IPS DF 6.9 (cell line): ENCODE measurements around the gene FZD10.

Experiments
- DNase-seq: peaks from one replicate; pipeline ENCODE4 v3.0.0-alpha.2; 2013; ENCODE audit warnings: low read depth, low spot score
- H3K27ac ChIP-seq: one replicate; pipeline ENCODE4 v1.5.1; 2013; ENCODE audit warnings: low read length, control low read depth
- H3K27me3 ChIP-seq: 2 replicates; pipeline ENCODE4 v1.6.1; 2013; ENCODE audit warnings: mild to moderate bottlenecking, low read length; ENCODE audit not compliant: control insufficient read depth, insufficient read depth
- H3K36me3 ChIP-seq: 2 replicates; pipeline ENCODE4 v1.6.1; 2013; ENCODE audit warnings: low read length; ENCODE audit not compliant: control insufficient read depth, insufficient read depth
- H3K4me1 ChIP-seq: 2 replicates; pipeline ENCODE4 v1.6.1; 2013; ENCODE audit warnings: low read length; ENCODE audit not compliant: control insufficient read depth, insufficient read depth
- H3K4me3 ChIP-seq: 2 replicates; pipeline ENCODE4 v1.5.1; 2013; ENCODE audit warnings: mild to moderate bottlenecking, low read length
- H3K9me3 ChIP-seq: 2 replicates; pipeline ENCODE4 v1.6.1; 2013; ENCODE audit warnings: low read length, inconsistent platforms; ENCODE audit not compliant: control insufficient read depth, insufficient read depth
- WGBS: extraction: QIAGEN DNeasy Blood & Tissue Kit; methylation state at CpG from one replicate; pipeline ENCODE4 v1.1.7; 2013; ENCODE audit warnings: mixed read lengths, missing lambda C conversion rate; ENCODE audit not compliant: insufficient read length, insufficient coverage; 5-methylcytosine and 5-hydroxymethylcytosine counted together

Gene FZD10

DNA sequence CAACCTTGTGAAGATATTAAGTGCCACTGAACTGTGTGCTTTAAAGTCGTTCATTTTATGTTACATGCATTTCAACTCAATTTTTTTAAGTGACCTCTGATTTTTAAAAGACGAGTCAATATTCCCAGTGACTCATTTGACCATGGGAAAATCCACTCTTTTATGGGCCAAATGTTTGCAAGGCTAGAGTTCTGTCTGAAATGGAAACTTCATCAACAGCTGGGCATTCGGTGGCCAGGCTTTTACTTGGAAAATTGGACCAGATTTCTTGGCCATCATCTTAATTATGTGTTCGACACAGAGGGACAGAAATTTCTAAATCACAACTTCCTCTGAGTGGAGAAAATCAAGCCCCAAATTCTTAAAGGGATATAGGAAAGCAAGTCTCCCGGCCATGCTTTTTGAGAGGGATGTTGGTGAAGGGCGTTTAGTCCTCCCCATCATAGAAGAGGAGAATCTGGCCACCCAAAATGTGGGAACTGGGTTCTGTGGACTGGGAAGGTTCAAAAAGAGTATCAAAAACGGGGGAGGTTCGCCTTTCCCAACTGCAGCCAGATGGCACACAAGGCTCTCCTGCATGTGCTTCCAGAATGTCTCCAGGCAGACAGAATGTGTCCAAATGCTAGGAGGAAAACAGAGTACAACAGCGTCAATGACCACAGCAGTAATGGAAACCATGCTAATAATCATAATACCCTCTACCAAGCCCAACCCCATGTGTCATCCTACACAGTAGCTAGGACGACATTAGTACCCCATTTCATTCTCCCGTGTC lies 40.9 kb upstream of the FZD10 start:
- no peaks in the 10 kb centered on the region for H3K4me1 ChIP-seq
- no peak for DNase-seq
- no peaks in the 10 kb centered on the region for H3K27me3 ChIP-seq
- peaks cover 36% of the 10 kb centered on the region for H3K9me3 ChIP-seq
- H3K36me3 ChIP-seq: no peaks in the 10 kb centered on the region
- no CpG with 5 or more reads among the region's 11 CpGs for WGBS
- no peak overlapping the region for H3K27ac ChIP-seq
- no peak overlapping the region for H3K4me3 ChIP-seq

DNA sequence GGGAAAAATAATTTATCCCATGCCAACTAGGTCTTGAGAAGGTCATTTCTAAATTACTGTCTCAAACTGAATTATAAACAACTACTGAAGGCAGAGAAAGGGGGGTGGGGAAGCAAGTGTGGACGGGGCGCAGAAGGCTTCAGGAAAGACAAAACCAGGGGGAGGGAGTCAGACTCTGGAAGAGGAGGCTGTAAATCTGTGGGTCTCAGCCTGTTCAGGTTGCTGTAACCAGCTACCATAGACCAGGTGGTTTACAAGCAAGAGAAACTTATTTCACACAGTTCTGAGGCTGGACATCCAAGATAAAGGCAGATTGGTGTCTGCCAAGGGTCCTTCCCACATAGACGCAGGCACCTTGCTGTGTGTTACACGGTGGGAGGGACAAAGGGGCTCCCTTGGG lies 39.9 kb upstream of the FZD10 start:
- H3K36me3 ChIP-seq: no peaks in the 10 kb centered on the region
- no peak overlapping the region for H3K27ac ChIP-seq
- no peak for DNase-seq
- no CpG with 5 or more reads among the region's 4 CpGs for WGBS
- peaks cover 41% of the 10 kb centered on the region for H3K9me3 ChIP-seq
- no peak overlapping the region for H3K4me3 ChIP-seq
- H3K27me3 ChIP-seq: no peaks in the 10 kb centered on the region
- H3K4me1 ChIP-seq: no peaks in the 10 kb centered on the region

DNA sequence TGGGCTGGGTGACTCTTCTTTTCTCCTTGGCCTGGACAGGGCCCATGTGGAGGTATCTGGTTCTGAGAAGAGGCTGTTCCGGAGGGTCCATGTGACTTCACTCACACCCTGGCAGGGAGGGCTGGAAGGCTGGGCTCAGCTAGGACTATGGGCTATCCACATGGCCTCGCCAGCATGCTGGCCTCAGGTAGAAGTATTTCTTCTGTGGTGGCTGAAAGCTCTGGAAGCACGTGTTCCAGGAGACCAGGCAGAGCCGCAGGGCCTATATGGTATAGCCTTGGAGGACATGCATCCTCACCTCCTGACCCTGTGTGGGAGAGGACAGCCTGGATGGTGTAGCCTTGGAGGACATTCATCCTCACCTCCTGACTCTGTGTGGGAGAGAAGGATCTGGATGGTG lies 38.2 kb upstream of the FZD10 start:
- no peaks in the 10 kb centered on the region for H3K27me3 ChIP-seq
- H3K27ac ChIP-seq: no peak overlapping the region
- H3K36me3 ChIP-seq: no peaks in the 10 kb centered on the region
- no peaks in the 10 kb centered on the region for H3K4me1 ChIP-seq
- WGBS: no CpG with 5 or more reads among the region's 4 CpGs
- H3K4me3 ChIP-seq: no peak overlapping the region
- peaks cover 51% of the 10 kb centered on the region for H3K9me3 ChIP-seq
- no peak for DNase-seq

DNA sequence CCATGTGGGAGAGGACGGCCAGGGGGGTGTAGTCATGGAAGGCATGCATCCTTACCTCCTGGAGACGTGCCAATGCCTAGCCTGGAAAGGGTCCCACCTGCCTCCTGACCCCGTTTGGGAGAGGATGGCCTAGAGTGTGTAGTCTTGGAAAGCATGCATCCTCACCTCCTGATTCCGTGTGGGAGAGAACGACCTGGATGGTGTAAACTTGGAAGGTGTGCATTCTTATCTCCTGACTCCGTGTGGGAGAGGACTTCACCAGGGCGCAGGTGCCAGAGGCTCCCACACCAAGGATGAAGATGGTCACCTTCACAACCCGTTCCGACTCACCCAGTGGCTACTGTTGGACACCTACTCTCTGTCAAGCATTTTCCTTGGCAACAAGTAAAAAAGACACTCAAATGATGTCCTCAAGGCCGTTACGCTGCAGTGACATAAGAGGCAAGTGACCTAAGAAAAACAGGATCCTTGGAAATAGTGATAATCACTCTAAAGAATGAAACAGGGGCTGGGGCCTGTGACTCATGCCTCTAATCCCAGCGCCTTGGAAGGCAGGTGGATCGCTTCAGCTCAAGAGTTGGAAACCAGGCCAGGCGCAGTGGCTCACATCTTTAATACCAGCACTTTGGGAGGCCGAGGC lies 37.5 kb upstream of the FZD10 start:
- H3K4me1 ChIP-seq: no peaks in the 10 kb centered on the region
- no peak for DNase-seq
- H3K9me3 ChIP-seq: peaks cover 53% of the 10 kb centered on the region
- H3K4me3 ChIP-seq: no peak overlapping the region
- H3K27me3 ChIP-seq: no peaks in the 10 kb centered on the region
- H3K36me3 ChIP-seq: no peaks in the 10 kb centered on the region
- H3K27ac ChIP-seq: no peak overlapping the region
- no CpG with 5 or more reads among the region's 15 CpGs for WGBS

DNA sequence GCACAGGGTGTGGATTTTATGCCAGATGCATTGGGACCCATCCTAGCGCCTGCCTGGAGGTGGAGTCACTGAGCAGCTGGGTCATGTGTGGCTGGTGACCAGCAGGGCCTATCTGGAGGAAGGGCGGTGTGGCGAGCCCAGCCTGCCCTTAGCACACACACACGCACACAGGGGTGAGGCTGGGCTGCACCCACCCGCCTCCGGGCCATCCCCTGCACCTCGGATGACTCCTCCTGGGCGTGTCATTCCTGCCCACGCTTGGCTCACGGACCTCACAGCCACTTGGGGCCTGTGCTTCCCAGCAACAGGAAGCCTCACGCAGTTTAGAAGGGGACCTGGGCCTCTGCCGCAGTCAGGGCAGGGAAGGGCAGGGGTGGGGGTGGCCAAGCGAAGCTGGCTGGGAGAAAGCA lies 36.2 kb upstream of the FZD10 start:
- peaks cover 47% of the 10 kb centered on the region for H3K9me3 ChIP-seq
- H3K4me3 ChIP-seq: no peak overlapping the region
- H3K36me3 ChIP-seq: no peaks in the 10 kb centered on the region
- H3K4me1 ChIP-seq: no peaks in the 10 kb centered on the region
- no peak for DNase-seq
- WGBS: no CpG with 5 or more reads among the region's 13 CpGs
- no peaks in the 10 kb centered on the region for H3K27me3 ChIP-seq
- H3K27ac ChIP-seq: no peak overlapping the region

DNA sequence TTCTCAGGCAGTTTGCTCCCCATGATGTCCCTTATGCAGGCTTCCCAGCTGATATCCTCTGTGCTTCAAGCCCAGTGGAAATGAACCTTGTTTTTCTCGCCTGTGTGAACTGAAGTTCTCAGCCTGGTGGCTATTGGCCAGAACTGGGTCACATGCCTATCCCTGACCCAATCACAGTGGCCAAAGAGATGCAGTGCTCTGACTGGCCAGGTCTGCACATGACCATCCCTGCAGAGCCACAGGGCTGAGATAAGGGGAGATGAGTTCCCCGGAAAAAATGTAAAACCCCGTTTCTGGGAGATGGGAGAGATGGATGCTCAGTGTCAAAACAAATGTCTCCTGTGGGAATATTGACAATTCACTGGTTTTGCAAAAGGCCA lies 34.7 kb upstream of the FZD10 start:
- H3K9me3 ChIP-seq: peaks cover 47% of the 10 kb centered on the region
- H3K27ac ChIP-seq: no peak overlapping the region
- no peak overlapping the region for H3K4me3 ChIP-seq
- no peaks in the 10 kb centered on the region for H3K36me3 ChIP-seq
- no peaks in the 10 kb centered on the region for H3K27me3 ChIP-seq
- no peak for DNase-seq
- H3K4me1 ChIP-seq: no peaks in the 10 kb centered on the region
- WGBS: no CpG with 5 or more reads among the region's 3 CpGs

DNA sequence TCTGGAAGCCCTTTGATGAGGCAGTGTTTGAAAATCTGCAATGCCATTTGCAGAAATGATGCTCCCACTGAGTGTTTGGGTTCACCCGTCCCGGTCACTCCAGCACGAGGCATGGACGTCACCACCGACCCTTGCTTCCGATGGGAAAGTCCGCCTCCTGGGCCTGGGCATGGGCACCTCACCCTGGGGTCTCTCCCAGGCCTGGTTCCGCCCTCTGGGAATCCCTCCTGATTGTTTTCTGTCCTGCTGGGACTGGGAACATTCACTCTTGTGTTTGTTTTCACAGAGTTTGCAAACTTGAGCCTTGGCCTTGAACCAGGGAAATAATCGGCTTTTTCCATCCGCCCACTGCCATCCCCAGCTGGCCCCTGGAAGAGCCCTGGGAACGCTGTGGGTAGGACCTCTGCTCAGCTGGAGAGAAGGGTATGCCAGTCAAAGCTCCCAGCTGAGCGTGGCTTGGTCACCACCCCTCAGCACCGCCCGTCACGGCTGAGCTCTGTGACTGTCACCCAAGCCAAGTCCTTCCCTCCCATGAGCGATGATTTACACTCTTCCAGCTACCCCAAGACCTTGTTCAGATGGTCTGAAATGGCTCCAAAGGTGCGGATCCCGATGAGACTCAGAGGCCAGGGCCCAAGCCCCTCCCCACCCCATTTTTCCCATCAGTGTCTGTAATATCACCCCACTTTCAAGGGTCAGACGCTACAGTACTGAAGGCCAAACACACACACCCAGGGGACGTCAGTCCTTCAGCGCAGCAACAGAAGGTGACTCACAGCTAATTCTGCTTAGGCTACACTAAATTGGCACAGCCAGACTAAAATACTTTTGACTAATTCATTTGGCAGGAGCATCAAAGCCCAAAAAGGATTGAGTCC lies 34.1 kb upstream of the FZD10 start:
- Histone ChIP-seq H3K9me3 (peaks cover 50% of the 10 kb centered on the region), H3K4me3 (no peak overlapping the region), H3K36me3 (no peaks in the 10 kb centered on the region), H3K27me3 (no peaks in the 10 kb centered on the region), H3K27ac (no peak overlapping the region), H3K4me1 (no peaks in the 10 kb centered on the region)
- WGBS: no CpG with 5 or more reads among the region's 21 CpGs
- DNase-seq: no peak

DNA sequence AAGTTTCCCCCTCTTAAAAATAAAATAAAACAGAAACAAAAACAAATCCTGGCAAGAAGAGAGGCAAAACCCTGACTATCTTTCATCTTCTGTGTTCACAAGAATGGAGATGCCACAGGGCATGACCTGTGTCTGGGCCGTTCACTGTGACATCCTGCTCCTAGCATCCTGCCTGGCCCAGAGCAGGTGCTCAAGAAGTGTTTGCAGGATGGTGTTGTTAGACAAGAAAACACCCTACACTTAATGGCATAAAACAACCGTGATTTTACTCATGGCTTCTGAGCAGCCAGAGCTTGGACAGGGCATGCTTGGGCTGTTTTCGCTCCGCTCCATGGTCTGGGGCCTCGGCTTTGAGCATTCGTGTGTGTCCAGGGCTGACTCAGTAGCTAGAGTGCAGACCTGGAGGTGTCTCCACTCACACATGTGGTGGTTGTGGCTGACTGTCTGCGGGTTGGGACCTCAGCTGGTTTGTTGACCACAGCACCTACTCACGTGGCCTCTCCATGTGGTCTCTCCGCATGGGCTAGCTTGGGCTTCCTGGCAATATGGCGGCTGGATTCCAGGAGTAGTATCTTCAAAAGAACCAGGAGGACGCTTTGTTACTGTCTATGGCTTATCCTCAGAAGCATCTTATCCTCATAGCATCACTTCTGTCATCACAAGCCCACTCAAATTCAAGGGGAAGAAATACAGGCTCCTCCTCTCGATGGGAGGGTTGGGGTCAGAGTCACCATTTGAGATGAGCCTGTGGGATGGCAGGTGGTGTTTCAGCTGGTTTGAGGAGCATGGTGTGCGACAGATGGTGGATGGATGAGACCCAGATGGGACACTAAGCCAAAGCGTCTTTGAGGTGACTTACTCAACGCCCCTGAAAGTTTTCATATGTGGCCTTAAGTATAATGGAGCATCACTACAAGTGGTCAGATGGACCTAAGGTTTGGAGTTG lies 33.2 kb upstream of the FZD10 start:
- Histone ChIP-seq H3K27me3 (no peaks in the 10 kb centered on the region), H3K4me3 (no peak overlapping the region), H3K4me1 (no peaks in the 10 kb centered on the region), H3K9me3 (peaks cover 53% of the 10 kb centered on the region), H3K27ac (no peak overlapping the region), H3K36me3 (no peaks in the 10 kb centered on the region)
- no peak for DNase-seq
- no CpG with 5 or more reads among the region's 15 CpGs for WGBS

DNA sequence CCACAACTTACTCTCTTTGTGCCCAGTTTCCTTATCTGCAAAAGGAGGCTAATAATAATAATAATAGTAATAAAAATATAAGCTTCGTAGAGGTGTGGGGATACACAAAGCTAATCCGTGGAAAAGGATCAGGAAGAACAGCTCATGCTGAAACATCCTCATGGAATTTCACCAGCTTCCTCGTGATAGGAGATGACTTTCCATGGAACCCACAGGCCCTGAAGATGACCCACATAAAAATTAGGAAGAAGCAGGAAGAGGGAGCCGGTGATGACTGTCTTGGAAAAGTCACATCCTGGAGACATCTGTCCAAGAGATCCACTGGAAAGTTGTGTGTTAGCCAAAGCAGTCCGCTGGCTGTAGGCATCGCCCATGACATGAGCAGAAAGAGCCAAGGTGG lies 31.9 kb upstream of the FZD10 start:
- WGBS: no CpG with 5 or more reads among the region's 6 CpGs
- H3K9me3 ChIP-seq: peaks cover 51% of the 10 kb centered on the region
- H3K36me3 ChIP-seq: no peaks in the 10 kb centered on the region
- no peak for DNase-seq
- H3K4me1 ChIP-seq: no peaks in the 10 kb centered on the region
- H3K4me3 ChIP-seq: no peak overlapping the region
- no peak overlapping the region for H3K27ac ChIP-seq
- H3K27me3 ChIP-seq: no peaks in the 10 kb centered on the region

DNA sequence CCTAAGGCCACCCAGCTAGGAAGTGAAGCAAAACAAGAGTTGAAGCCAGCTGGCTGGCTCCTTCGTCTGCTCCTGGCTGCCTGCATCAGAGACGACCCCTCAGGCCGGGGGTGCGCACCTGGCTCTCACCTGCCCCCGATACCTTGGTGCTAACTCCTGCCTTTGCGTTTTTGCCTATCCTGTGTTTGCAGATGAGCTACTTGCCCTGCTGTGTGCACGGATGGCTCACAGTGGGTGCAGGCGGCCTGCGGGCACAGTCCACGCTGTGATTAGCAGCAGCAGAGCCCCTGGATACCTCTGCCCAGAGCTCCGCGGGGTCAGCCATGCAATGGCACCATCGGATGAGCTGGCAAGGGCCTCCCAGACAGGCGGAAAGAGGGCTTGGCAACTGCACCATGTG lies 31.2 kb upstream of the FZD10 start:
- no peaks in the 10 kb centered on the region for H3K4me1 ChIP-seq
- no CpG with 5 or more reads among the region's 14 CpGs for WGBS
- no peaks in the 10 kb centered on the region for H3K36me3 ChIP-seq
- H3K9me3 ChIP-seq: peaks cover 52% of the 10 kb centered on the region
- no peak for DNase-seq
- H3K4me3 ChIP-seq: no peak overlapping the region
- H3K27ac ChIP-seq: no peak overlapping the region
- H3K27me3 ChIP-seq: no peaks in the 10 kb centered on the region
